Retina (tissue), 1 donor: ENCODE results near the gene SSMEM1.
"Not testable (repeated sequence)": the region's sequence is repeated elsewhere in the genome, so short reads cannot be mapped to it uniquely, and the experiment has no call there.

Source experiments
- DNase-seq: peaks from one replicate; pipeline ENCODE4 v3.0.0-alpha.2; 2016

The SSMEM1 gene

GRCh38 chr7:130216025-130216424 is 8.4 kb downstream of the SSMEM1 start:
- DNase-seq, result no peak

GRCh38 chr7:130216750-130217149 is 9.1 kb downstream of the SSMEM1 start:
- DNase-seq, result no peak

- DNase-seq, result no peak
Observed at GRCh38 chr7:130218806-130219620, 11.4 kb downstream of the SSMEM1 start.

GRCh38 chr7:130219871-130220270 is 12.2 kb downstream of the SSMEM1 start:
- no peak for DNase-seq

- DNase-seq, result no peak
Observed at GRCh38 chr7:130221746-130222145, 14.1 kb downstream of the SSMEM1 start.

GRCh38 chr7:130223646-130224045 is 16.0 kb downstream of the SSMEM1 start:
- DNase-seq, result no peak

- no peak for DNase-seq
Observed at GRCh38 chr7:130224210-130224609, 16.6 kb downstream of the SSMEM1 start.

GRCh38 chr7:130224923-130225322 is 17.3 kb downstream of the SSMEM1 start:
- DNase-seq, result not testable (repeated sequence)

GRCh38 chr7:130226333-130226732 is 18.7 kb downstream of the SSMEM1 start:
- no peak for DNase-seq

- peak; percentile 25 for DNase-seq
Observed at GRCh38 chr7:130227883-130228575, 20.4 kb downstream of the SSMEM1 start.

GRCh38 chr7:130228840-130229502 is 21.3 kb downstream of the SSMEM1 start:
- DNase-seq, result peak; percentile 26

- not testable (repeated sequence) for DNase-seq
Observed at GRCh38 chr7:130229981-130230380, 22.3 kb downstream of the SSMEM1 start.

GRCh38 chr7:130231792-130232191 is 24.1 kb downstream of the SSMEM1 start:
- no peak for DNase-seq

GRCh38 chr7:130232209-130232608 is 24.5 kb downstream of the SSMEM1 start:
- DNase-seq, result no peak

GRCh38 chr7:130234078-130234477 is 26.4 kb downstream of the SSMEM1 start:
- no peak for DNase-seq

GRCh38 chr7:130236361-130236760 is 28.7 kb downstream of the SSMEM1 start:
- DNase-seq, result not testable (repeated sequence)

- DNase-seq, result no peak
Observed at GRCh38 chr7:130240240-130240639, 32.6 kb downstream of the SSMEM1 start.

- DNase-seq, result peak; percentile 33
Observed at GRCh38 chr7:130242198-130243014, 34.7 kb downstream of the SSMEM1 start.

- DNase-seq, result not testable (repeated sequence)
Observed at GRCh38 chr7:130243486-130243885, 35.8 kb downstream of the SSMEM1 start.

GRCh38 chr7:130246491-130246890 is 38.8 kb downstream of the SSMEM1 start:
- not testable (repeated sequence) for DNase-seq

- not testable (repeated sequence) for DNase-seq
Observed at GRCh38 chr7:130248842-130249241, 41.2 kb downstream of the SSMEM1 start.

GRCh38 chr7:130249626-130250025 is 42.0 kb downstream of the SSMEM1 start:
- not testable (repeated sequence) for DNase-seq

GRCh38 chr7:130254555-130254954 is 46.9 kb downstream of the SSMEM1 start:
- DNase-seq, result no peak
